ENCODE measurements around the gene LEMD2.

The LEMD2 gene

GRCh38 chr6:33774774-33775173, 14.2 kb downstream of the LEMD2 start:
- DNase-seq (ENCODE audit: low read depth) = no peak

GRCh38 chr6:33772902-33773472, 15.9 kb downstream of the LEMD2 start:
- DNase-seq (ENCODE audit: low read depth) = no peak

- DNase-seq (ENCODE audit: low read depth) = no peak
Measured at GRCh38 chr6:33772082-33772830, 16.7 kb downstream of the LEMD2 start.

- DNase-seq (ENCODE audit: low read depth) = peak; percentile 41
Measured at GRCh38 chr6:33771146-33772081, 17.5 kb downstream of the LEMD2 start.

GRCh38 chr6:33770833-33771145, 18.1 kb downstream of the LEMD2 start:
- DNase-seq (ENCODE audit: low read depth) = no peak

- DNase-seq (ENCODE audit: low read depth) = no peak
Measured at GRCh38 chr6:33770124-33770832, 18.7 kb downstream of the LEMD2 start.

- no peak for DNase-seq (ENCODE audit: low read depth)
Measured at GRCh38 chr6:33769248-33769821, 19.6 kb downstream of the LEMD2 start.

GRCh38 chr6:33768644-33769120, 20.2 kb downstream of the LEMD2 start:
- peak; percentile 49 for DNase-seq (ENCODE audit: low read depth)

- DNase-seq (ENCODE audit: low read depth) = no peak
Measured at GRCh38 chr6:33766921-33767907, 21.7 kb downstream of the LEMD2 start.

- no peak for DNase-seq (ENCODE audit: low read depth)
Measured at GRCh38 chr6:33765368-33765767, 23.6 kb downstream of the LEMD2 start.

GRCh38 chr6:33764036-33764435, 24.9 kb downstream of the LEMD2 start:
- no peak for DNase-seq (ENCODE audit: low read depth)

- DNase-seq (ENCODE audit: low read depth) = no peak
Measured at GRCh38 chr6:33763483-33763882, 25.4 kb downstream of the LEMD2 start.

GRCh38 chr6:33762713-33763112, 26.2 kb downstream of the LEMD2 start:
- no peak for DNase-seq (ENCODE audit: low read depth)

GRCh38 chr6:33761922-33762629, 26.9 kb downstream of the LEMD2 start:
- DNase-seq (ENCODE audit: low read depth) = no peak

- DNase-seq (ENCODE audit: low read depth) = no peak
Measured at GRCh38 chr6:33761581-33761921, 27.4 kb downstream of the LEMD2 start.

GRCh38 chr6:33759887-33760629, 28.9 kb downstream of the LEMD2 start:
- DNase-seq (ENCODE audit: low read depth) = no peak

- no peak for DNase-seq (ENCODE audit: low read depth)
Measured at GRCh38 chr6:33758815-33759216, 30.1 kb downstream of the LEMD2 start.

- no peak for DNase-seq (ENCODE audit: low read depth)
Measured at GRCh38 chr6:33757906-33758305, 31.0 kb downstream of the LEMD2 start.

GRCh38 chr6:33757113-33757512, 31.8 kb downstream of the LEMD2 start:
- DNase-seq (ENCODE audit: low read depth) = no peak
